Fibroblast of lung (primary cell): Measurements from ENCODE around the gene TLNRD1. TPM values are rescaled to one million over a fixed set of nuclear protein-coding genes. Genes with fewer than 3 reads are reported as not detected.

ENCODE experiments used
- DNase-seq, 2 donors: peaks; one replicate each; pipeline versions ENCODE4 v3.0.0 to v3.0.0-alpha.2; 2010; ENCODE audit warnings: low read depth in 2 of 2
- H2AFZ ChIP-seq: 2 replicates; pipeline ENCODE4 v1.5.1; 2012; ENCODE audit warnings: low read length, control low read depth, inconsistent platforms
- H3K27ac ChIP-seq: 2 replicates; pipeline ENCODE4 v1.5.1; 2011; ENCODE audit warnings: low read length, control low read depth; ENCODE audit not compliant: insufficient read depth
- H3K27me3 ChIP-seq: 2 replicates; pipeline ENCODE4 v1.5.1; 2011; ENCODE audit warnings: mild to moderate bottlenecking, low read length; ENCODE audit not compliant: control insufficient read depth, insufficient read depth
- H3K36me3 ChIP-seq: 2 replicates; pipeline ENCODE4 v1.5.1; 2011; ENCODE audit warnings: low read length; ENCODE audit not compliant: control insufficient read depth, insufficient read depth
- H3K4me1 ChIP-seq: 2 replicates; pipeline ENCODE4 v1.5.1; 2011; ENCODE audit warnings: low read length; ENCODE audit not compliant: control insufficient read depth, insufficient read depth; ENCODE audit errors: extremely low read depth
- H3K4me2 ChIP-seq: 2 replicates; pipeline ENCODE4 v1.5.1; 2011; ENCODE audit warnings: low read length, control low read depth; ENCODE audit not compliant: insufficient read depth; ENCODE audit errors: extremely low read depth
- H3K4me3 ChIP-seq, 4 experiments: fragments of 200-600 bp in 1 of 4; sonication (generic) in 1 of 4; replicated peaks in 1 of 4; 2 replicates each; pipeline ENCODE4 v1.5.1; 2011 to 2016; ENCODE audit warnings: low read length in 4 of 4, low read depth in 3 of 4, mild to moderate bottlenecking in 3 of 4, control low read depth in 2 of 4, inconsistent platforms in 1 of 4, mixed read lengths in 1 of 4; ENCODE audit not compliant: insufficient read depth in 1 of 4; ENCODE audit errors: control extremely low read depth in 1 of 4
- H3K79me2 ChIP-seq: 2 replicates; pipeline ENCODE4 v1.5.1; 2012; ENCODE audit warnings: mild to moderate bottlenecking, low read length, inconsistent platforms; ENCODE audit not compliant: control insufficient read depth, insufficient read depth
- H3K9ac ChIP-seq: 2 replicates; pipeline ENCODE4 v1.5.1; 2011; ENCODE audit warnings: mild to moderate bottlenecking, low read length, control low read depth; ENCODE audit not compliant: insufficient read depth
- H3K9me3 ChIP-seq: 2 replicates; pipeline ENCODE4 v1.5.1; 2012; ENCODE audit warnings: low read depth, low read length; ENCODE audit not compliant: control insufficient read depth, insufficient read depth
- H4K20me1 ChIP-seq: 2 replicates; pipeline ENCODE4 v1.5.1; 2011; ENCODE audit warnings: low read length; ENCODE audit not compliant: control insufficient read depth, insufficient read depth; ENCODE audit errors: extremely low read depth
- EZH2 ChIP-seq: IDR thresholded peaks from 2 replicates; pipeline ENCODE4 v1.5.1; 2012; ENCODE audit warnings: low read length, control low read depth, mild to moderate bottlenecking; ENCODE audit errors: missing control alignments
- polyA plus RNA-seq, 2 donors: library from polyadenylated mRNA; depleted of rRNA in 1 of 2; stranded (reverse) in 1 of 2; unstranded in 1 of 2; fragments of >200 nt; gene quantifications; 2 replicates each; pipeline ENCODE4 v1.2.1, GENCODE V29; 2011 to 2012; ENCODE audit warnings: missing spikeins in 1 of 2
- total RNA-seq: library from RNA; depleted of rRNA; stranded (reverse); fragments of >200 nt; gene quantifications from 2 replicates; pipeline ENCODE4 v1.2.1, GENCODE V29; 2014
- TF ChIP-seq, protein P1 (sequence below), 2 donors: IDR thresholded peaks in 1 of 2; conservative IDR thresholded peaks in 1 of 2; 1 replicate in 1 of 2; 2 replicates in 1 of 2; pipeline ENCODE4 v1.5.1; 2011 to 2012; ENCODE audit warnings: low read length in 2 of 2, control low read depth in 1 of 2, inconsistent platforms in 1 of 2, low read depth in 1 of 2, mild to moderate bottlenecking in 1 of 2

TLNRD1 gene
- total and polyA plus RNA-seq, 2 donors (not counting 1 experiment from before 2014, with no cell fraction given), result 3.3 to 4.3 TPM

DNA sequence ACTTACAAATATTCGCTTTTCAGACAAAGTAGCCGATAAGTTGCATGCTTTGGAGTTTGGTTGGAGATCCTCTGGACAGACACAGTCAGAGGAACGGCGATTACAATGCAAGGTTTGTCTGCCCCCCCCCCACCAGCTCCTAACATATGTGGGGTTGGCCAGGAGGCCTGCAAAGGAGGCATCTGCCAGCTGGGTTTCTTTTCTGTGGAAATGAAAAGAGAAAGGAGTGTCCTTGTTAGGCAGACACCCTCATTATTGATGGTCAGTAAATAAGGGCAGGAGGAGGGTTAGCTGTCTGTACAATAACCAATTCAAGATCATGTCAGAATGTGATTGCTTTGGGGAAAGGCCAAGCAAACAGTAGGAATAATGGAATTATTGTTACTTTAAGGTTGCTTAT lies 49.1 kb downstream of the TLNRD1 start:
- no peaks in the 10 kb centered on the region for H3K79me2 ChIP-seq
- no peaks in the 10 kb centered on the region for H3K4me1 ChIP-seq
- TF ChIP-seq, protein P1, sequence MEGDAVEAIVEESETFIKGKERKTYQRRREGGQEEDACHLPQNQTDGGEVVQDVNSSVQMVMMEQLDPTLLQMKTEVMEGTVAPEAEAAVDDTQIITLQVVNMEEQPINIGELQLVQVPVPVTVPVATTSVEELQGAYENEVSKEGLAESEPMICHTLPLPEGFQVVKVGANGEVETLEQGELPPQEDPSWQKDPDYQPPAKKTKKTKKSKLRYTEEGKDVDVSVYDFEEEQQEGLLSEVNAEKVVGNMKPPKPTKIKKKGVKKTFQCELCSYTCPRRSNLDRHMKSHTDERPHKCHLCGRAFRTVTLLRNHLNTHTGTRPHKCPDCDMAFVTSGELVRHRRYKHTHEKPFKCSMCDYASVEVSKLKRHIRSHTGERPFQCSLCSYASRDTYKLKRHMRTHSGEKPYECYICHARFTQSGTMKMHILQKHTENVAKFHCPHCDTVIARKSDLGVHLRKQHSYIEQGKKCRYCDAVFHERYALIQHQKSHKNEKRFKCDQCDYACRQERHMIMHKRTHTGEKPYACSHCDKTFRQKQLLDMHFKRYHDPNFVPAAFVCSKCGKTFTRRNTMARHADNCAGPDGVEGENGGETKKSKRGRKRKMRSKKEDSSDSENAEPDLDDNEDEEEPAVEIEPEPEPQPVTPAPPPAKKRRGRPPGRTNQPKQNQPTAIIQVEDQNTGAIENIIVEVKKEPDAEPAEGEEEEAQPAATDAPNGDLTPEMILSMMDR (conservative IDR thresholded peaks at IDR 0.05 in 1 of 2, IDR thresholded peaks at IDR 0.05 in 1 of 2; ENCODE audit: low read depth in 1 of 2, low read length in 2 of 2), result no peak
- no peak for TF ChIP-seq EZH2
- H3K9me3 ChIP-seq, result no peaks in the 10 kb centered on the region
- H3K9ac ChIP-seq, result no peak overlapping the region
- no peaks in the 10 kb centered on the region for H3K27me3 ChIP-seq
- no peaks in the 10 kb centered on the region for H3K36me3 ChIP-seq
- no peak overlapping the region for H3K4me2 ChIP-seq
- H2AFZ ChIP-seq, result no peak overlapping the region
- H4K20me1 ChIP-seq, result no peaks in the 10 kb centered on the region
- no peak for DNase-seq
- no peak overlapping the region for H3K4me3 ChIP-seq
- H3K27ac ChIP-seq, result no peak overlapping the region

DNA sequence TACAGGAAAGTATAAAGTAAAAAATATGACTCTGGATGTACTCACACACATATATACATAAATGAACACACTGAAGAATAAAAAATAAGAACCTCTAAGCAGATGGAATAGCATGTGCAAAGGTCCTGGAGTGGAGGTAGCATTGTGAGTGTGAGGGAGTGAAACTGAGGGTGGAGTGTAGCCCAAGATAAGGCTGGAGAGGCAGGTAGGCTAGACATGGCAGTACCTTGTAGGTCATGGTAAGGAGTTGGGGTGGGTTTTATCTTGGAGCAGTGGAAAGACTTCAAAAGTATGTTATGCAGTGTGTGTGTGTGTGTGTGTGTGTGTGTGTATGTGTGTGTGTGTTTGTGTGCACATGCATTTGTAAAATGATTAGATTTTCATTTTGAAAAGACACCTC lies 49.5 kb downstream of the TLNRD1 start:
- H3K4me3 ChIP-seq, result no peak overlapping the region
- H3K9ac ChIP-seq, result no peak overlapping the region
- no peak for DNase-seq
- no peak overlapping the region for H2AFZ ChIP-seq
- H3K79me2 ChIP-seq, result no peaks in the 10 kb centered on the region
- H3K36me3 ChIP-seq, result no peaks in the 10 kb centered on the region
- no peaks in the 10 kb centered on the region for H3K9me3 ChIP-seq
- no peaks in the 10 kb centered on the region for H3K4me1 ChIP-seq
- no peak for TF ChIP-seq EZH2
- TF ChIP-seq, protein P1 (conservative IDR thresholded peaks at IDR 0.05 in 1 of 2, IDR thresholded peaks at IDR 0.05 in 1 of 2; ENCODE audit: low read depth in 1 of 2, low read length in 2 of 2), result no peak
- H4K20me1 ChIP-seq, result no peaks in the 10 kb centered on the region
- H3K4me2 ChIP-seq, result no peak overlapping the region
- no peaks in the 10 kb centered on the region for H3K27me3 ChIP-seq
- no peak overlapping the region for H3K27ac ChIP-seq

DNA sequence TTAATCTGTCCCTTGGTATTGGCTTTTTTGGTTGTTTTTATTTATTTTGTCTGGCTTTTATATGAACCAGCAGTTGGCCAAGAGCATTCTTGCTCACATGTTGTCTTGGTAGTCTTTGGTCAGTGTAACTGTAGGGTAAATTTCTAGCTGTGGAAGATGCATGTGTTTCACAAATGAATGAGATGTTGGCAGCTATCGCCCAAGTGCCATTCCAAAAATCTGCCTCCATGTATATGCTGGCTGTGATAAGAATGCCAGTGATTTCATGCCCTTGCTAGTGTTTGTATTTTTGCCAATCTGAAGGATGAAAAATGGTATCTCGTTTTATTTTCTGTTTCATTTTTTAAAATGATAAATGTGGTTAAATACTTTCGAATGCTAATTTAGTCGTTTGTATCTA lies 50.1 kb downstream of the TLNRD1 start:
- Histone ChIP-seq H3K9me3 (no peaks in the 10 kb centered on the region), H3K4me2 (no peak overlapping the region), H2AFZ (no peak overlapping the region), H3K27ac (no peak overlapping the region), H3K4me3 (no peak overlapping the region), H3K27me3 (no peaks in the 10 kb centered on the region), H3K4me1 (no peaks in the 10 kb centered on the region), H3K9ac (no peak overlapping the region), H3K79me2 (no peaks in the 10 kb centered on the region), H4K20me1 (no peaks in the 10 kb centered on the region), H3K36me3 (no peaks in the 10 kb centered on the region)
- TF ChIP-seq, protein P1 (conservative IDR thresholded peaks at IDR 0.05 in 1 of 2, IDR thresholded peaks at IDR 0.05 in 1 of 2; ENCODE audit: low read depth in 1 of 2, low read length in 2 of 2), result no peak
- TF ChIP-seq EZH2, result no peak
- no peak for DNase-seq
